Stimulated activated CD4-positive, alpha-beta T cell treated with anti-CD3 and anti-CD28 coated beads, Interleukin-1b, Interleukin-23, amount 100 ng/mL, for 4 hours (primary cell): ENCODE data around the gene RABL3.
"Not testable (repeated sequence)": the region's sequence is repeated elsewhere in the genome, so short reads cannot be mapped to it uniquely, and the experiment has no call there.

Experiments
- DNase-seq, 2 donors: peaks; one replicate each; pipeline ENCODE4 v3.0.0-alpha.2; 2020; ENCODE audit warnings: low read depth in 2 of 2

RABL3 gene

GRCh38 chr3:120745466-120745865 is 3.1 kb upstream of the RABL3 start:
- no peak for DNase-seq

GRCh38 chr3:120743556-120744195 is 1.4 kb upstream of the RABL3 start:
- DNase-seq: no peak

GRCh38 chr3:120742849-120743365 is 591 bp upstream of the RABL3 start:
- DNase-seq: peak in 1 of 2 donors; percentile 6

GRCh38 chr3:120741837-120742197 is 499 bp downstream of the RABL3 start:
- no peak for DNase-seq

- DNase-seq: no peak
Measured at GRCh38 chr3:120741320-120741719, 996 bp downstream of the RABL3 start.

- not testable (repeated sequence) for DNase-seq
Measured at GRCh38 chr3:120738006-120738405, 4.3 kb downstream of the RABL3 start.

- no peak for DNase-seq
Measured at GRCh38 chr3:120730576-120731542, 11.5 kb downstream of the RABL3 start.

GRCh38 chr3:120726791-120727190 is 15.5 kb downstream of the RABL3 start:
- DNase-seq: no peak

- DNase-seq: peak; percentile 17 to 25
Measured at GRCh38 chr3:120719167-120719834, 23.0 kb downstream of the RABL3 start.

- DNase-seq: no peak
Measured at GRCh38 chr3:120713262-120713661, 29.1 kb downstream of the RABL3 start.

- DNase-seq: no peak
Measured at GRCh38 chr3:120710369-120710768, 31.9 kb downstream of the RABL3 start.

- DNase-seq: no peak
Measured at GRCh38 chr3:120708408-120708807, 33.9 kb downstream of the RABL3 start.

GRCh38 chr3:120706950-120707349 is 35.4 kb downstream of the RABL3 start:
- no peak for DNase-seq

GRCh38 chr3:120705884-120706582 is 36.3 kb downstream of the RABL3 start:
- no peak for DNase-seq

- no peak for DNase-seq
Measured at GRCh38 chr3:120699333-120699732, 43.0 kb downstream of the RABL3 start.

- no peak for DNase-seq
Measured at GRCh38 chr3:120693439-120694171, 48.7 kb downstream of the RABL3 start.

GRCh38 chr3:120689395-120689794 is 52.9 kb downstream of the RABL3 start:
- DNase-seq: no peak

- DNase-seq: no peak
Measured at GRCh38 chr3:120688121-120688520, 54.2 kb downstream of the RABL3 start.

GRCh38 chr3:120685411-120685810 is 56.9 kb downstream of the RABL3 start:
- no peak for DNase-seq

- no peak for DNase-seq
Measured at GRCh38 chr3:120684896-120685295, 57.4 kb downstream of the RABL3 start.
